HG03025 (cell line): ENCODE results near the gene TGFBRAP1.

Source experiments
- ATAC-seq: cut with Tn5 transposase; IDR thresholded peaks from one replicate; pipeline ENCODE4 v1.9.1; 2021; ENCODE audit warnings: mild to moderate bottlenecking, moderate library complexity; ENCODE audit not compliant: unreplicated experiment, low FRiP score

TGFBRAP1 gene

DNA sequence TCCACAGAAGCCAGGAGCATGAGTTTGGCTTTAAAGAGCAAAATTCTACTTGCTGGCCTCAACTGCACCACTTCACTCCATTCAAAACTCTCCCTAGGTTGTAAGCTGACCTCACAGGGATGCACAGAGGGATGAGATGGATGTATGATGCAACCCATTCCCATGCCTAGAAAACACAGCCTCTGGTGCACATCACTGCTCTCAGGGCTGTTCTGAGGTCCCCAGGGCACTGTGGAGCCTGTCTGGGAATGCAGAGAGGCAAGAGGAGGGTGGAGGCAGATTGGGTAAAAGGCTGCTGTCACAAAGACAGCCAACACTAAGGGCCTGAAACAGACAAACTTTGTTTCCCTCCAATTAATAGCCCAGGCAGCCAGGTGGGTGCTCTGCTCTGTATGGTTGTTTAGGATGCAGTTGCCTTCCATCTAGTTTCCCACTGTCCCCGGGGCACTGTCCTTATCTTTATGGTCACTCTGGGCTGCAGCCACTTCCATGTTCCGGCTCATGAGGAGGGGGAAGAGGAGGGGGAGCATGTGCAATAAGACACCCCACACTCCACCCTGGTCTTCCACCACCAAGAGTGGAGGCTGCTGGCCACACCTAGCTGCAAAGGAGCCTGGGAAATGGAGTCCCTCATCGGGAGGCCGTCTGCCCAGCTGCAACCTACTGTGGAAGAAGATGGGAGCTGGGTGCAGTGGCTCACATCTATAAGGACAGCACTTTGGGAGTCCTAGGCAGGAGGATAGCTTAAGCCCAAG lies 81.0 kb downstream of the TGFBRAP1 start:
- ATAC-seq: no peak

GRCh38 chr2:105244451-105244850 lies 85.1 kb downstream of the TGFBRAP1 start:
- peak; percentile 48 for ATAC-seq

- ATAC-seq: no peak
Measured at GRCh38 chr2:105243961-105244360, 85.6 kb downstream of the TGFBRAP1 start.

GRCh38 chr2:105242286-105242993 lies 87.1 kb downstream of the TGFBRAP1 start:
- no peak for ATAC-seq

DNA sequence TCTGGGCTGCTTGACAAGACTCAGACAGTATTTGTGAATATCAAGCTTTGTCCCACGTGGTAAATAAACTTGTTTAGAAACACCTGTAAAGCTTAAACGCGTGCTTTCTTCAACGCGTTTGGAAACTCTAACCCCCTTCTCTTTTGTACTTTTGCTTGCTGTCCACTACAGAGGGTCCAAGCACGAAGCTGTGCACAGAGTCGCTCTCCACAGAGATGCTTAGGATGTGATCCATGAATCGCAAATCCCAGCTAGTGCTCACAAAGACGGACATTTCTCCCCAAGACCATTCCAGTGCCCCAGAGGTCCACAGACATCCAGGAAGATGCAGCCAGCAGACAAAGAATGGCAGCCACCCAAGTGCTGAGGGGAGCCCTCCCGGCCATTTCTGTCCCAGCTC lies 88.1 kb downstream of the TGFBRAP1 start, which contains the start of gene GPR45:
Gene GPR45 (plus strand): TSS at position 301 of the 400 bp plus-strand sequence. CDS start 116 bp downstream, outside the sequence.
- ATAC-seq: no peak

- no peak for ATAC-seq
Measured at GRCh38 chr2:105239924-105240323, 89.6 kb downstream of the TGFBRAP1 start.

- ATAC-seq: no peak
Measured at GRCh38 chr2:105238664-105239240, 90.8 kb downstream of the TGFBRAP1 start.

GRCh38 chr2:105237045-105237765 lies 92.3 kb downstream of the TGFBRAP1 start:
- no peak for ATAC-seq

GRCh38 chr2:105236060-105236424 lies 93.5 kb downstream of the TGFBRAP1 start:
- no peak for ATAC-seq

DNA sequence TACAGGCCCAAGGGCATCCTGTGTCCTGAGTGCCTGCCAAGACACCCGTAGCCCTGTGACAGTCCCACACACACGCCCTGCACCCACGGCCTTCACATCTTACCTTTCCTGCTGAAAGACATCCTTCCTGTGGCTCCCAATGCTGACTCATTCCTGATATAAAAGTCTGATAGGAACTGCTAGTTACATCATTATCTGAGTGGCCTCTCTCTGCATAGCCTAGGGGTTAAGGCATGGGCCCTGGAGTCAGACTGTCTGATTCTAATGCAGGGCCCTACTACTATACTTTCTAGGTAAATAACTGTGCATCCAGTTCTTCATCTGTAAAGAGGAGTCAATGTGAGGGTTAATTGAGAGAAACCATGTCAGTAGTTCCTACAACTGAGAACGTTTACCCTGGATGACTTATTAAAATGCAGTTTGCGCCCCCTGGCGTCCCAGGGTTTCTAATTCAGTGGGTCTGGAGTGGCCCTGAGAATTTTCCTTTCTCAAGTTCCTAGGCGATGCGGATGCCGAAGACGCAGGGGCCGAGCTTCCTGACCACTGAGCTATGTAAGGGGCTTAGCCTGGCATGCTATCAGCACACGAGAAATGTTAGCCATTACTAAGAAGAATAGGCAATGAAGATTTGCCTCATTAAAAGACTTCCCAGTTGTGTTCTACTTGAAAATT lies 94.0 kb downstream of the TGFBRAP1 start:
- no peak for ATAC-seq

DNA sequence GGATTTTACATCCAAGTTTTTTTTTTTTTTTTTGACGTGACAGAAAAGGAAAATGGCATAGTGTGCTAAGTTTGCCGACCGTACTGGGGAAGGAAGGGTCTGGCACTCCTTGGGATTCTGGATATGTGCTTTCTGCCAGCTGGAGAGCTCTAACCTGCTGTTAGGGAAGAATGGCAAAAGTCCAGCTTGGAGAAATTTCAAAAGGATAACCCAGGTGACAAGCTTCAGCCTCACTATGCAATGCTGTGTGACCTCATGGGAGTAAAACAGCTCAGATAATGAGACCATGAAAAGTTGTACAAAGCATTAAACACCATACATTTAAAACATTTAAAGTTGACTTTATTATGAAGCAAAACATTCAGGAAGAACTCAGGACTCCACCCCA lies 98.3 kb downstream of the TGFBRAP1 start:
- ATAC-seq: no peak

GRCh38 chr2:105224444-105224843 lies 105.1 kb downstream of the TGFBRAP1 start:
- no peak for ATAC-seq

DNA sequence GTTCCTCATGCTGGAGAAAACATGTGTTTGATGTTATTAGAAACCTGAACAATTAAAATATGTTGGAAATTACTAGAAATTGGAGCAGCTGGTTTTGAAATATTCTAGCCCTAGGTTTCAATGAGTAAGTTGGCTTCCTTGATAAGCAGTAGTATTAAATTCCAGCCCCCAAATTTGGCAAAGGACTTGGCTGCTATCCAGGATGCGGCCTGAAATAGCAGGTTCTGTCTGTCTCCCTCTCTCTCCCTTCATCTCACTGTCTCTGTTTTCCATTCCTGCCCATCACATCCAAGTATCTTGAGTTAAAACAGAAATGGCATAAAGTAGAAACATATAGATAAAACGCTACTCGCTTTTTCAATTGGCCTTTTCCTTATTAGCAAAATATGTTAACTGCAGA lies 108.9 kb downstream of the TGFBRAP1 start:
- ATAC-seq: no peak

DNA sequence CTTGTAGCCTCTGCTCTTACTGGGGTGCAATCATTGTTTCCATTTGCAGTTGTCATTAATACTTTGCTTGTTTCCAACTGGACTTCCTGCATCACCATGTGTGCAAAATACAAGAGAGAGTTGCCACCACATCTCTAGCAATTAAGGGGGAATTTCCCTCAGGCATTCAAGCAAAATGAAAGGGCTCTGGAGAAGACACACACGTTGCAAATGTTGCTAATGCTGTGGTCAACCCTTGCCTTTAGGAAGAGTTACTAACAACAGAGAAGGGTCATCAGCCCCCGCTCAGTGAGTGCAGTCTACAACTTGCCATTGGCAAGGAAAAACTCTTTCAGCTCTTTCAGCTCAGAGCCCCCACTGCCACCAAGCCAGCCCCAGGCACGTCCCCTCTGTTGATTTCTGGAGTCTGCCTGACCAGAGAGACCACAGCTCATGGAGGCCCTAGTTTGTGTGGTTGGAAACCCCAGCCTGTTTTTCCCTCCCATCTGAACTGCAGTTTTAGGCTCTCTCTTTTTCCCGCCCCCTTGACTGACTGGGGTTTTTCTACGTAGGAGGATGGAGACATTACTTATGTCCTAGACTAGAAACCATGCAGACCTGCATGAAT lies 113.8 kb downstream of the TGFBRAP1 start:
- ATAC-seq: no peak
